ENCODE data around the gene ZW10.

- TF ChIP-seq CTCF (IDR thresholded peaks at IDR 0.05; ENCODE audit: insufficient read depth, low read length) = peak; percentile 34
- TF ChIP-seq POLR2AphosphoS5 (IDR thresholded peaks at IDR 0.05; ENCODE audit: low read depth) = no peak
These were observed 32.9 kb upstream of the ZW10 start for GRCh38 chr11:113806406-113806805.
